Bronchial epithelial cell (primary cell): ENCODE results near the gene ABHD6. TPM values are rescaled to one million over a fixed set of nuclear protein-coding genes. Genes with fewer than 3 reads are reported as not detected.

ENCODE experiments used
- DNase-seq: peaks from one replicate; pipeline ENCODE4 v3.0.0-alpha.2; 2010; ENCODE audit warnings: low read depth
- FAIRE-seq: peaks from 2 replicates; lab custom pipeline; 2011; peaks lifted over from hg19 to GRCh38; lab: Jason Lieb, UNC
- H3K27me3 ChIP-seq: 2 replicates; pipeline ENCODE4 v1.5.1; 2011; ENCODE audit warnings: low read length; ENCODE audit not compliant: control insufficient read depth, insufficient read depth
- H3K36me3 ChIP-seq: 2 replicates; pipeline ENCODE4 v1.5.1; 2011; ENCODE audit warnings: low read length; ENCODE audit not compliant: control insufficient read depth, insufficient read depth
- H3K4me3 ChIP-seq: 2 replicates; pipeline ENCODE4 v1.5.1; 2011; ENCODE audit warnings: mild to moderate bottlenecking, low read depth, low read length, control low read depth
- CTCF ChIP-seq: IDR thresholded peaks from 2 replicates; pipeline ENCODE4 v1.5.1; 2011; ENCODE audit warnings: mild to moderate bottlenecking, moderate library complexity, low read length, control low read depth, inconsistent platforms; ENCODE audit not compliant: insufficient read depth, severe bottlenecking
- total RNA-seq: library from RNA; depleted of rRNA; stranded (reverse); fragments of >200 nt; gene quantifications from 2 replicates; pipeline ENCODE4 v1.2.1, GENCODE V29; 2014

The ABHD6 gene
- total RNA-seq, 1 donor from 2014 or later: 7.1 TPM

- no peak for FAIRE-seq
- DNase-seq: no peak
- no peak overlapping the region for H3K4me3 ChIP-seq
- H3K27me3 ChIP-seq: no peaks in the 10 kb centered on the region
- H3K36me3 ChIP-seq: no peaks in the 10 kb centered on the region
- no peak for TF ChIP-seq CTCF
These were observed 34.1 kb upstream of the ABHD6 start for GRCh38 chr3:58203541-58203940.

- no peak for DNase-seq
- Histone ChIP-seq H3K27me3 (no peaks in the 10 kb centered on the region), H3K36me3 (no peaks in the 10 kb centered on the region), H3K4me3 (no peak overlapping the region)
- FAIRE-seq: no peak
- no peak for TF ChIP-seq CTCF
These were observed 32.9 kb upstream of the ABHD6 start for GRCh38 chr3:58204720-58205119.

- FAIRE-seq: no peak
- DNase-seq: no peak
- Histone ChIP-seq H3K27me3 (no peaks in the 10 kb centered on the region), H3K4me3 (no peak overlapping the region), H3K36me3 (no peaks in the 10 kb centered on the region)
- no peak for TF ChIP-seq CTCF
These were observed 31.6 kb upstream of the ABHD6 start for GRCh38 chr3:58205981-58206380.

GRCh38 chr3:58206406-58207011, 31.1 kb upstream of the ABHD6 start:
- FAIRE-seq (no peak), DNase-seq (peak; percentile 89)
- Histone ChIP-seq H3K4me3 (no peak overlapping the region), H3K36me3 (no peaks in the 10 kb centered on the region), H3K27me3 (no peaks in the 10 kb centered on the region)
- no peak for TF ChIP-seq CTCF

- no peak overlapping the region for H3K4me3 ChIP-seq
- H3K27me3 ChIP-seq: no peaks in the 10 kb centered on the region
- H3K36me3 ChIP-seq: no peaks in the 10 kb centered on the region
- no peak for TF ChIP-seq CTCF
- FAIRE-seq (no peak), DNase-seq (no peak)
These were observed 29.6 kb upstream of the ABHD6 start for GRCh38 chr3:58207954-58208353.

GRCh38 chr3:58209933-58210332, 27.7 kb upstream of the ABHD6 start:
- Histone ChIP-seq H3K27me3 (no peaks in the 10 kb centered on the region), H3K36me3 (no peaks in the 10 kb centered on the region), H3K4me3 (no peak overlapping the region)
- no peak for DNase-seq
- no peak for FAIRE-seq
- no peak for TF ChIP-seq CTCF
